Uterus (tissue), 2 donors: ENCODE results near the gene CCDC106.

Experiments
- CTCF ChIP-seq, 4 experiments: fragments of 200-600 bp in 2 of 4; fragments of 450-650 bp in 2 of 4; sonication (generic) in 2 of 4; IDR thresholded peaks; one replicate each; pipeline ENCODE4 v1.5.1; 2016 to 2019; ENCODE audit warnings: antibody characterized with exemption in 4 of 4, mild to moderate bottlenecking in 2 of 4, moderate library complexity in 1 of 4
- POLR2A ChIP-seq, 2 donors: fragments of 450-650 bp; IDR thresholded peaks; one replicate each; pipeline ENCODE4 v1.6.1; 2016; ENCODE audit warnings: antibody characterized with exemption in 2 of 2, mild to moderate bottlenecking in 1 of 2, moderate library complexity in 1 of 2

- TF ChIP-seq CTCF (IDR thresholded peaks at IDR 0.05) (no peak), POLR2A (IDR thresholded peaks at IDR 0.05) (no peak)
Observed at GRCh38 chr19:55660991-55661390, 13.0 kb downstream of the CCDC106 start.
